ENCODE measurements around the gene FGFR2. TPM values are rescaled to one million over a fixed set of nuclear protein-coding genes. Genes with fewer than 3 reads are reported as not detected.

FGFR2 gene
- total RNA-seq, 2 experiments from 2014 or later: not detected

DNA sequence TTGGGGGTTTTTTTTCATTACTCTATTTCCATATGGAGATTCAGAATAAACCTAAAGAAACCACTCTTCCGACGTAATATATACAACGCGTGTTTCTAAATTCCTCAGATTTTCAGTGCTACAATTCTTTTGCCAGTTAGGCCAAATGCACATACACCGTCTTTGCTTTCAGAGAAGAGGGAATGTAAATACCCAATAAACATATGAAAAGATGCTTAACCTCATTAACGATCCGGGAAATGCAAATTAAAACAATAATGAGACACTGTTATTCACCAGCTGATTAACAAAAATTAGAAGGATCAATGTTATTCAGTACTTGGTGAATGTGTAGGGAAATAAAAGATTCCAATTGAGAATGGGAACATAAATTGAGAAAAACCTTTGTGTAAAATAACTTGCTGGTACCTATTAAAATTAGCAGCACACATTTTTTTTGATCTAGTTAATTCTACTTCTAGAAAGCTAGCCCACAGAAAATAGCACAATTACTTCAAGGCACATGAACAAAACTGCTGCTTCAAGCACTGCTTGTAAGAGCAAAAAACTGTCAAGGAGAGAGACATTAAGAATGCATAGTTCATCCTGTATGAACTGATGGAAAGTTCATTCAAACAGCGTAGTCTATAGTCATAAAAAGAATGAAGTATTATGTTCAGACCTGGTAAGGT lies 56.7 kb downstream of the FGFR2 start:
- Histone ChIP-seq H4K20me1 (ENCODE audit: insufficient read depth, low read length) (no peaks in the 10 kb centered on the region), H3K9me3 (ENCODE audit: low read length) (no peaks in the 10 kb centered on the region), H3K9me2 (ENCODE audit: insufficient read depth, low read length) (no peaks in the 10 kb centered on the region), H3K4me2 (ENCODE audit: low read length) (no peak overlapping the region), H3K79me2 (ENCODE audit: insufficient read depth, low read depth, low read length) (no peaks in the 10 kb centered on the region), H2AFZ (ENCODE audit: low read length) (no peak overlapping the region), H3K27ac (ENCODE audit: low read depth, low read length, poor library complexity, severe bottlenecking) (no peak overlapping the region), H3K4me1 (ENCODE audit: insufficient read depth, low read length, poor library complexity, severe bottlenecking) (no peaks in the 10 kb centered on the region), H3K36me3 (ENCODE audit: insufficient read depth, low read length) (no peaks in the 10 kb centered on the region), H3K4me3 (ENCODE audit: low read depth, low read length, poor library complexity, severe bottlenecking) (no peak overlapping the region)
- no TSS peak for BruUV-seq (replicated peaks)
- DNase-seq (ENCODE audit: low spot score): no peak
- TF ChIP-seq CTCF (conservative IDR thresholded peaks at IDR 0.05; ENCODE audit: low read length) (no peak), EZH2phosphoT487 (IDR thresholded peaks at IDR 0.05; ENCODE audit: borderline replicate concordance, low read depth, low read length) (no peak)
- ChIA-PET POLR2A (no interaction called here), CTCF (ENCODE audit: unreplicated experiment) (no interaction called here)
- intact Hi-C loops (cut with micrococcal nuclease; ENCODE audit: unreplicated experiment): no loop called here

DNA sequence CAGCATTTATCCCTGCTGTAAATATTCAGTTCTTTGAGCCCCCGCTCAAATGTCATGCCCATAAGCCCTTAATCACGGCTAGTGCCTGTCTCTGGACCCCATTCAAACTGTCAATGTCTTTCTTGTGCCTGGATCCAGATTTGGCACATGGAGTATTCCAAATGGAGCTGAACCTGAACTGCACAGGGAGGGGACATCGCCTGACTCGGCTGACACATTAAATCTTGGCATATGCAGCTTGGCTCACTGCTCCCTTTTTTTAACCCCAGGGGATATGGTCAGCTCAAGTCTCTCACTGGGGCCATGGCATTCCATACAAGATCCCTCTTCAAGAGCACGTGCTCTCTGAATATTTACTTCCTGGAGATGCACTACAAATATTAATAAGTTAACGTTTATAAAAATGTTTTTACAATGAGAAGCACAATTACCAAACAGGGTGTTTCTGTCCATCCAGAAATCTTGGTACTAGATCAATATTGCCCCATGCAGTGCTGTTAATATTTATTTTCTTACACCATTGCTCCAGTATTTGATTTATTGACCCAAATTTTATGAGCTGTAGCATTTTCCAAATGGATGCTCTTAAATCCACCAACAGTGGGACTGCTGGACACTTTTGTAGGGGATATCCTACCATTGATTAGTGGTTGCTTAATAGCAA lies 57.4 kb downstream of the FGFR2 start:
- ChIA-PET CTCF (ENCODE audit: unreplicated experiment) (no interaction called here), POLR2A (no interaction called here)
- BruUV-seq (replicated peaks): no TSS peak
- intact Hi-C loops (cut with micrococcal nuclease; ENCODE audit: unreplicated experiment): no loop called here
- Histone ChIP-seq H2AFZ (ENCODE audit: low read length) (no peak overlapping the region), H3K36me3 (ENCODE audit: insufficient read depth, low read length) (no peaks in the 10 kb centered on the region), H4K20me1 (ENCODE audit: insufficient read depth, low read length) (no peaks in the 10 kb centered on the region), H3K9me2 (ENCODE audit: insufficient read depth, low read length) (no peaks in the 10 kb centered on the region), H3K9me3 (ENCODE audit: low read length) (no peaks in the 10 kb centered on the region), H3K4me2 (ENCODE audit: low read length) (no peak overlapping the region), H3K4me1 (ENCODE audit: insufficient read depth, low read length, poor library complexity, severe bottlenecking) (no peaks in the 10 kb centered on the region), H3K27ac (ENCODE audit: low read depth, low read length, poor library complexity, severe bottlenecking) (no peak overlapping the region), H3K79me2 (ENCODE audit: insufficient read depth, low read depth, low read length) (no peaks in the 10 kb centered on the region), H3K4me3 (ENCODE audit: low read depth, low read length, poor library complexity, severe bottlenecking) (no peak overlapping the region)
- no peak for TF ChIP-seq EZH2phosphoT487 (IDR thresholded peaks at IDR 0.05; ENCODE audit: borderline replicate concordance, low read depth, low read length)
- TF ChIP-seq CTCF (conservative IDR thresholded peaks at IDR 0.05; ENCODE audit: low read length): no peak
- no peak for DNase-seq (ENCODE audit: low spot score)

DNA sequence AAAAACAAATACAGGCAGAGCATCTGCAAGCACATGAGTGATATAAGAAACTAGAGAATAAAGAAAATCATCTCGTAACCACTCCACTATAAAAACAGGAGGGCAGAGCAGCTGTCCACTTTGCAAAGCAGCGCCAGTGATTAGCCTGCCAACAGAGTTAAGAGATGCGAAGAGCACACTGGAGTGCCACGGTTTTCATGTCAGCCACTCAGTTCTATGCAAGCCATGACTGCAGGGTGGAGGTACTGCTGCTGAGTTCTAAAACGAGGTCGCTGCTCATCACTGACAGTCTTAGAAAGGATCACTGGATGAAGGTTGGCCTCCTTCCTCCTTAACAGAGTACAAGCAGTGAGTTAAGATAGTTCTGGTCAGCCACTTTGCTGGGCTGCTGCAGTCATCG lies 58.5 kb downstream of the FGFR2 start:
- CTCF ChIA-PET (ENCODE audit: unreplicated experiment): no interaction called here
- Histone ChIP-seq H2AFZ (ENCODE audit: low read length) (no peak overlapping the region), H3K27ac (ENCODE audit: low read depth, low read length, poor library complexity, severe bottlenecking) (no peak overlapping the region), H3K9me2 (ENCODE audit: insufficient read depth, low read length) (no peaks in the 10 kb centered on the region), H3K79me2 (ENCODE audit: insufficient read depth, low read depth, low read length) (no peaks in the 10 kb centered on the region), H3K4me3 (ENCODE audit: low read depth, low read length, poor library complexity, severe bottlenecking) (no peak overlapping the region), H3K9me3 (ENCODE audit: low read length) (no peaks in the 10 kb centered on the region), H3K36me3 (ENCODE audit: insufficient read depth, low read length) (no peaks in the 10 kb centered on the region), H3K4me1 (ENCODE audit: insufficient read depth, low read length, poor library complexity, severe bottlenecking) (no peaks in the 10 kb centered on the region), H3K4me2 (ENCODE audit: low read length) (no peak overlapping the region), H4K20me1 (ENCODE audit: insufficient read depth, low read length) (no peaks in the 10 kb centered on the region)
- no peak for DNase-seq (ENCODE audit: low spot score)
- TF ChIP-seq CTCF (conservative IDR thresholded peaks at IDR 0.05; ENCODE audit: low read length) (no peak), EZH2phosphoT487 (IDR thresholded peaks at IDR 0.05; ENCODE audit: borderline replicate concordance, low read depth, low read length) (no peak)
- intact Hi-C loops (cut with micrococcal nuclease; ENCODE audit: unreplicated experiment): no loop called here
- no TSS peak for BruUV-seq (replicated peaks)
- POLR2A ChIA-PET: no interaction called here

Data from OCI-LY7 (cell line).